HL-60 (cell line): ENCODE data around the gene IZUMO4.

Experiments used
- DNase-seq, 2 experiments: peaks; one replicate each; pipeline ENCODE4 v3.0.0-alpha.2; 2010 to 2020; ENCODE audit warnings: low read depth in 1 of 2, low spot score in 1 of 2
- H3K27ac ChIP-seq: fragments of 250-450 bp; sonication (Bioruptor Pico); replicated peaks from 2 replicates; pipeline ENCODE4 v1.5.1; 2020; ENCODE audit warnings: mild to moderate bottlenecking, moderate library complexity
- H3K27me3 ChIP-seq: fragments of 250-450 bp; sonication (Bioruptor Pico); 2 replicates; pipeline ENCODE4 v1.5.1; 2021; ENCODE audit warnings: mild to moderate bottlenecking, moderate library complexity; ENCODE audit not compliant: insufficient read depth, poor library complexity, severe bottlenecking
- H3K4me3 ChIP-seq: replicated peaks from 2 replicates; pipeline ENCODE4 v1.5.1; 2011; ENCODE audit warnings: mild to moderate bottlenecking, control low read depth, low read length; ENCODE audit not compliant: insufficient read depth
- GABPA ChIP-seq: IDR thresholded peaks from 2 replicates; pipeline ENCODE4 v1.6.1; 2012; ENCODE audit warnings: low read depth
- POLR2AphosphoS5 ChIP-seq: IDR thresholded peaks from 2 replicates; pipeline ENCODE4 v1.6.1; 2012; ENCODE audit warnings: low read depth
- SPI1 ChIP-seq: IDR thresholded peaks from 2 replicates; pipeline ENCODE4 v1.6.1; 2012; ENCODE audit warnings: low read depth, mild to moderate bottlenecking, borderline replicate concordance
- TF ChIP-seq, protein P1 (sequence below): IDR thresholded peaks from one replicate; pipeline ENCODE4 v1.5.1; 2011; ENCODE audit warnings: low read length, control low read depth, inconsistent platforms; ENCODE audit not compliant: insufficient read depth
- TF ChIP-seq, protein P2 (sequence below): IDR thresholded peaks from 2 replicates; pipeline ENCODE4 v1.6.1; 2012; ENCODE audit warnings: low read depth; ENCODE audit not compliant: insufficient replicate concordance

Gene IZUMO4

GRCh38 chr19:2048959-2049740, 47.6 kb upstream of the IZUMO4 start:
- Histone ChIP-seq H3K4me3 (peak overlapping the region; percentile 93), H3K27ac (peak overlapping the region; percentile 81), H3K27me3 (no peaks in the 10 kb centered on the region)
- TF ChIP-seq, protein P1, sequence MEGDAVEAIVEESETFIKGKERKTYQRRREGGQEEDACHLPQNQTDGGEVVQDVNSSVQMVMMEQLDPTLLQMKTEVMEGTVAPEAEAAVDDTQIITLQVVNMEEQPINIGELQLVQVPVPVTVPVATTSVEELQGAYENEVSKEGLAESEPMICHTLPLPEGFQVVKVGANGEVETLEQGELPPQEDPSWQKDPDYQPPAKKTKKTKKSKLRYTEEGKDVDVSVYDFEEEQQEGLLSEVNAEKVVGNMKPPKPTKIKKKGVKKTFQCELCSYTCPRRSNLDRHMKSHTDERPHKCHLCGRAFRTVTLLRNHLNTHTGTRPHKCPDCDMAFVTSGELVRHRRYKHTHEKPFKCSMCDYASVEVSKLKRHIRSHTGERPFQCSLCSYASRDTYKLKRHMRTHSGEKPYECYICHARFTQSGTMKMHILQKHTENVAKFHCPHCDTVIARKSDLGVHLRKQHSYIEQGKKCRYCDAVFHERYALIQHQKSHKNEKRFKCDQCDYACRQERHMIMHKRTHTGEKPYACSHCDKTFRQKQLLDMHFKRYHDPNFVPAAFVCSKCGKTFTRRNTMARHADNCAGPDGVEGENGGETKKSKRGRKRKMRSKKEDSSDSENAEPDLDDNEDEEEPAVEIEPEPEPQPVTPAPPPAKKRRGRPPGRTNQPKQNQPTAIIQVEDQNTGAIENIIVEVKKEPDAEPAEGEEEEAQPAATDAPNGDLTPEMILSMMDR = no peak
- TF ChIP-seq GABPA = no peak
- TF ChIP-seq, protein P2, sequence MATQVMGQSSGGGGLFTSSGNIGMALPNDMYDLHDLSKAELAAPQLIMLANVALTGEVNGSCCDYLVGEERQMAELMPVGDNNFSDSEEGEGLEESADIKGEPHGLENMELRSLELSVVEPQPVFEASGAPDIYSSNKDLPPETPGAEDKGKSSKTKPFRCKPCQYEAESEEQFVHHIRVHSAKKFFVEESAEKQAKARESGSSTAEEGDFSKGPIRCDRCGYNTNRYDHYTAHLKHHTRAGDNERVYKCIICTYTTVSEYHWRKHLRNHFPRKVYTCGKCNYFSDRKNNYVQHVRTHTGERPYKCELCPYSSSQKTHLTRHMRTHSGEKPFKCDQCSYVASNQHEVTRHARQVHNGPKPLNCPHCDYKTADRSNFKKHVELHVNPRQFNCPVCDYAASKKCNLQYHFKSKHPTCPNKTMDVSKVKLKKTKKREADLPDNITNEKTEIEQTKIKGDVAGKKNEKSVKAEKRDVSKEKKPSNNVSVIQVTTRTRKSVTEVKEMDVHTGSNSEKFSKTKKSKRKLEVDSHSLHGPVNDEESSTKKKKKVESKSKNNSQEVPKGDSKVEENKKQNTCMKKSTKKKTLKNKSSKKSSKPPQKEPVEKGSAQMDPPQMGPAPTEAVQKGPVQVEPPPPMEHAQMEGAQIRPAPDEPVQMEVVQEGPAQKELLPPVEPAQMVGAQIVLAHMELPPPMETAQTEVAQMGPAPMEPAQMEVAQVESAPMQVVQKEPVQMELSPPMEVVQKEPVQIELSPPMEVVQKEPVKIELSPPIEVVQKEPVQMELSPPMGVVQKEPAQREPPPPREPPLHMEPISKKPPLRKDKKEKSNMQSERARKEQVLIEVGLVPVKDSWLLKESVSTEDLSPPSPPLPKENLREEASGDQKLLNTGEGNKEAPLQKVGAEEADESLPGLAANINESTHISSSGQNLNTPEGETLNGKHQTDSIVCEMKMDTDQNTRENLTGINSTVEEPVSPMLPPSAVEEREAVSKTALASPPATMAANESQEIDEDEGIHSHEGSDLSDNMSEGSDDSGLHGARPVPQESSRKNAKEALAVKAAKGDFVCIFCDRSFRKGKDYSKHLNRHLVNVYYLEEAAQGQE = no peak
- TF ChIP-seq POLR2AphosphoS5 = no peak
- no peak for TF ChIP-seq SPI1
- peak in 1 of 2 experiments; percentile 39 for DNase-seq

DNA sequence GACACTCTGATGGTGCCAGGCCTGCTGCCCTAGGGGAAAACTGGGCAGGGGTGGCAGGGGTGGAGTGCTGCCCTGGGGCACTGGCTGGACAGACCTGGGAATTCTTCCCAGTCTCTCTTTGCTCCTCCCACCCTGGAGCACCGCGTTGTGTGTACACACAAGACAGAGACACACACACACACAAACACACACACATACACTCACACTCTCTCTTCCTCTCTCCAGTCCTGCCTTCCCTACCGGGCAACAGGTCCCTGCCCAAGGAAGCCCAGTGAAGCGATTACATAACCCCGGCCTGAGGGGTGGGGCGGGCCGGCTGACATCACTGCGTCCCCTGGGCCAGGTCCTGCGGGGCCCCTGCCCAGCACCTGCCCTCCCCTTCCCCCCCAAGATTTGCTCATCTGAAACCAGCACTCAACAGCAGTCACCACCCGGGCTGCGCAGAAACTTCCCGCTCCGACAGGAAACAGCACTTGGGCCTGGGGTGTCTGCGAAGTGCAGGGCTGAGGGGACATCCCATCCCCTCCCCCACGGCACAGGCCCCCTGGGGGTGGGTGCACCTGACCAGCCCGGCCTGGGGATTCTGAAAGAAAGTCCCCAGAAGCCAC, 46.9 kb upstream of the IZUMO4 start:
- TF ChIP-seq, protein P1 = no peak
- TF ChIP-seq SPI1 = peak; percentile 52; the same call in 1 of the 2 replicates
- TF ChIP-seq, protein P2 = no peak
- no peak for TF ChIP-seq GABPA
- TF ChIP-seq POLR2AphosphoS5 = peak; percentile 39; the same call in 1 of the 2 replicates
- peak; percentile 93 to 96 for DNase-seq
- H3K27ac ChIP-seq = peak overlapping the region; percentile 81

GRCh38 chr19:2050349-2050990, 46.2 kb upstream of the IZUMO4 start:
- H3K27ac ChIP-seq = peak overlapping the region; percentile 81
- TF ChIP-seq GABPA = no peak
- TF ChIP-seq, protein P1 = no peak
- no peak for TF ChIP-seq POLR2AphosphoS5
- TF ChIP-seq, protein P2 = no peak
- TF ChIP-seq SPI1 = no peak
- H3K27me3 ChIP-seq = no peaks in the 10 kb centered on the region
- peak in 1 of 2 experiments; percentile 36 for DNase-seq
- peak overlapping the region; percentile 93 for H3K4me3 ChIP-seq

More for the DNA sequence above, 46.9 kb upstream of the IZUMO4 start:
- no peaks in the 10 kb centered on the region for H3K27me3 ChIP-seq
- H3K4me3 ChIP-seq = peak overlapping the region; percentile 93
